NCI-H345 treated with DMSO at 0.1 percent for 48 hours (cell line): ENCODE data around the gene HSD17B8.

ENCODE experiments used
- DNase-seq: peaks from one replicate; lab custom pipeline; 2025; ENCODE audit not compliant: unreplicated experiment; lab: John Stamatoyannopoulos, UW

Gene HSD17B8

DNA sequence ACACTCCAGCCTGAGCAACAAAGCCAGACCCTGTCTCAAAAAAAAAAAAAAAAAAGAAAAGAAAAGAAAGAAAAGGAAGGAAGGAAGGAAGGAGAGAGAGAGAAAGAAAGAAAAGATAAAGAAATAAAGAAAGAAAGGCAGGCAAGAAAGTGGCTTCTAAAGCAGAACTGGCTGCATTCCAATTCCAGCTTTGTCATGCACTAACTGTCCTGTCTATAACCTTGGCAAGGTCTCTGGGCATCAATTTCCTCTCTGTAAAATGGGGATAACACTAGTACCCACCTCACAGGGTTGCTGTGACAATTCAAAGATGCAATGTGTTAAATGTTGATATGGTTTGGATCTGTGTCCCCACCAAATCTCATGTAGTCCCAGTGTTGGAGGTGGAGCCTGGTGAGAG lies 31.9 kb downstream of the HSD17B8 start:
- DNase-seq = no peak

GRCh38 chr6:33236852-33237251 lies 32.4 kb downstream of the HSD17B8 start:
- DNase-seq = no peak

GRCh38 chr6:33237741-33238140 lies 33.3 kb downstream of the HSD17B8 start:
- no peak for DNase-seq

- DNase-seq = no peak
Observed at GRCh38 chr6:33241968-33242367, 37.5 kb downstream of the HSD17B8 start.

- no peak for DNase-seq
Observed at GRCh38 chr6:33243476-33243875, 39.0 kb downstream of the HSD17B8 start.

GRCh38 chr6:33247977-33248642 lies 43.7 kb downstream of the HSD17B8 start:
- DNase-seq = peak; percentile 70

GRCh38 chr6:33248643-33248931 lies 44.1 kb downstream of the HSD17B8 start:
- peak; percentile 70 for DNase-seq

- DNase-seq = peak; percentile 95
Observed at GRCh38 chr6:33248932-33249731, 44.7 kb downstream of the HSD17B8 start.

DNA sequence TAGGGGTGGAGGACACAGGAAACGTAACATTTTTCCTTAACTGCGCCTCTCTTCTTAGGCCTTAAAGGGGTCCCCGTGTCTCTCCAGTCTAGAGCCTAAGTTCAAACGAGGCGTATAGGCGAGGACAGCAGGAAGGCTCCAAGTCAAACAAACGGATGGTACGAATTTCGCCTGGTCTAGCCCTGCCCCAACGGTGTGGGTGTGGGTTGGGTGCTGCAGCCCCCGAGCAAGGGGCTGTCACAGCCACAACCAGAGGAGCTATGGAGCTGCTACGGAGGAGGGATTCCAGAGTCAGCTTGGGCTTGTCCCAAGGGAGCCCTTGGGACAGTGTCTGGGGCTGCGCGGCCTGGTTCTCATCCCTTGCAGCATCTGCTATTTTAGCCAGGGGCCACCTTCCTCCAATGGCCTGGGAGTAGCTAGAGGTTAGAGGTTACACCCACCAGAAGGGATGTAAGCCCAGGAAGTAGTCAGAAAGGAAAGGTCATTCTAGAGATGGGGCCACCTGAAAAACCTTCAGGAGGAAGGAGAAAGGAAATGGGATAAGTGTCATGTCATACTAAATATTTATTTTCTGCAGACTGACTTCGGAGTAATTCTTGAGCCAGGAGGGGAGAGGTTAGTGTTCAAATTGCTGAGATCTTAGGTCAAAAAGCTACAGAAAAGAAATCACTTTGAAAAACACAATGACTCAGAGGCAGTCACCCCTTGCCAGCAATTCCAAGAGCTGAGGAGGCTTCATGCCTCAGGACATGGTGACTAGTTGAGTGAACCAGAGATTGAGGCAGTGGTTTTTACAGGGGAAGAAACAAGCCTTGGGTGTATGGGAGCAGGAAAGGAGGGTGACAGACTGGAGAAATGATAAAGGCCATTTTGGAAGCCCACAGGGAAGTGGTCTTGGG lies 45.5 kb downstream of the HSD17B8 start:
- no peak for DNase-seq

DNA sequence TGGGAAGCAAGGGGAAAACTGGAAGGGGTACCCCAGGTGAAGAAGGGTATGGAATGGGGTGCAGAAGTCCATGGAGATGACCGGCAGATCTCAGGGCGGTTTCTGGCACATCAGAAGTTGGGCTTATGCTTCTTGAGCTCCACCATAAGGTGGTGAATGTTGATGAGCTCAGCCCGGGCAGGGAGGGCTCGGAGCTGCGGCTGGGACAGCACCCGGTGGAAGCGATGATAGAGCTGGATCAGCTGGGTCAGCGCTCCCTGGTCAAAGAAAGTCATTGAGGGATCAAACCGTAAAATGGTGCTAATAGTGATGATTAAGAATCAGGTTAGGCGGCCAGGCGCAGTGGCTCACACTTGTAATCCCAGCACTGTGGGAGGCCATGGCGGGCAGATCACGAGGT lies 46.3 kb downstream of the HSD17B8 start:
- no peak for DNase-seq

GRCh38 chr6:33251395-33252012 lies 47.0 kb downstream of the HSD17B8 start:
- no peak for DNase-seq

- DNase-seq = no peak
Observed at GRCh38 chr6:33252759-33253158, 48.3 kb downstream of the HSD17B8 start.

- DNase-seq = no peak
Observed at GRCh38 chr6:33254591-33254990, 50.1 kb downstream of the HSD17B8 start.
